Hypothalamus (tissue), 51 donors: ENCODE measurements around the gene SRRM5.

Experiments
- DNase-seq, 51 donors: peaks; one replicate each; lab custom pipeline; 2025; lab: John Stamatoyannopoulos, UW

SRRM5 gene

GRCh38 chr19:43610493-43610892 is 1.4 kb upstream of the SRRM5 start:
- no peak for DNase-seq

GRCh38 chr19:43612374-43612773 is 486 bp downstream of the SRRM5 start:
- no peak for DNase-seq

GRCh38 chr19:43616306-43616705 is 4.4 kb downstream of the SRRM5 start:
- no peak for DNase-seq

- no peak for DNase-seq
Measured at GRCh38 chr19:43616954-43617353, 5.1 kb downstream of the SRRM5 start.

- DNase-seq = peak in 16 of 51 donors; percentile 42 to 78 (median 62)
Measured at GRCh38 chr19:43618921-43619261, 7.0 kb downstream of the SRRM5 start.

- DNase-seq = peak; percentile 73 to 98 (median 89)
Measured at GRCh38 chr19:43619262-43620060, 7.6 kb downstream of the SRRM5 start, which contains the start of gene ZNF428. TSS of gene ZNF428 (minus strand) at chr19:43619629. CDS start at chr19:43614304, 5,325 bp downstream.

GRCh38 chr19:43620061-43621001 is 8.4 kb downstream of the SRRM5 start:
- peak in 1 of 51 donors; percentile 74 for DNase-seq

GRCh38 chr19:43622070-43622469 is 10.2 kb downstream of the SRRM5 start:
- DNase-seq = no peak

- DNase-seq = no peak
Measured at GRCh38 chr19:43622956-43623355, 11.1 kb downstream of the SRRM5 start.

- no peak for DNase-seq
Measured at GRCh38 chr19:43623889-43624670, 12.2 kb downstream of the SRRM5 start.

GRCh38 chr19:43624933-43625332 is 13.0 kb downstream of the SRRM5 start:
- DNase-seq = peak in 2 of 51 donors; percentile 14 to 15

- DNase-seq = peak in 18 of 51 donors; percentile 5 to 47 (median 22)
Measured at GRCh38 chr19:43625918-43626579, 14.2 kb downstream of the SRRM5 start.

- no peak for DNase-seq
Measured at GRCh38 chr19:43626838-43627237, 14.9 kb downstream of the SRRM5 start.

GRCh38 chr19:43628646-43629326 is 16.9 kb downstream of the SRRM5 start:
- DNase-seq = peak in 11 of 51 donors; percentile 7 to 40 (median 20)

- no peak for DNase-seq
Measured at GRCh38 chr19:43631491-43631890, 19.6 kb downstream of the SRRM5 start.

GRCh38 chr19:43633520-43633919 is 21.6 kb downstream of the SRRM5 start:
- no peak for DNase-seq

- DNase-seq = peak in 1 of 51 donors; percentile 36
Measured at GRCh38 chr19:43634068-43634467, 22.2 kb downstream of the SRRM5 start.

GRCh38 chr19:43634506-43634871 is 22.6 kb downstream of the SRRM5 start:
- peak in 42 of 51 donors; percentile 8 to 81 (median 52) for DNase-seq

GRCh38 chr19:43634872-43635560 is 23.1 kb downstream of the SRRM5 start:
- DNase-seq = peak in 50 of 51 donors; percentile 26 to 88 (median 66)
